Cardiac fibroblast (primary cell): ENCODE data around the gene MTAP.
A peak's percentile ranks its signal among the peaks of the same experiment; 100 is the strongest.

Experiments used
- DNase-seq, 2 donors: peaks; one replicate each; pipeline versions ENCODE4 v3.0.0 to v3.0.0-alpha.2; 2010; ENCODE audit warnings: low read depth in 2 of 2
- H3K4me3 ChIP-seq, 2 donors: replicated peaks in 1 of 2; 1 replicate in 1 of 2; 2 replicates in 1 of 2; pipeline ENCODE4 v1.5.1; 2011; ENCODE audit warnings: low read depth in 2 of 2, low read length in 2 of 2, mild to moderate bottlenecking in 2 of 2, moderate library complexity in 1 of 2
- TF ChIP-seq, protein P1 (sequence below): IDR thresholded peaks from one replicate; pipeline ENCODE4 v1.5.1; 2011; ENCODE audit warnings: low read depth, mild to moderate bottlenecking, low read length, inconsistent platforms

Gene MTAP

DNA sequence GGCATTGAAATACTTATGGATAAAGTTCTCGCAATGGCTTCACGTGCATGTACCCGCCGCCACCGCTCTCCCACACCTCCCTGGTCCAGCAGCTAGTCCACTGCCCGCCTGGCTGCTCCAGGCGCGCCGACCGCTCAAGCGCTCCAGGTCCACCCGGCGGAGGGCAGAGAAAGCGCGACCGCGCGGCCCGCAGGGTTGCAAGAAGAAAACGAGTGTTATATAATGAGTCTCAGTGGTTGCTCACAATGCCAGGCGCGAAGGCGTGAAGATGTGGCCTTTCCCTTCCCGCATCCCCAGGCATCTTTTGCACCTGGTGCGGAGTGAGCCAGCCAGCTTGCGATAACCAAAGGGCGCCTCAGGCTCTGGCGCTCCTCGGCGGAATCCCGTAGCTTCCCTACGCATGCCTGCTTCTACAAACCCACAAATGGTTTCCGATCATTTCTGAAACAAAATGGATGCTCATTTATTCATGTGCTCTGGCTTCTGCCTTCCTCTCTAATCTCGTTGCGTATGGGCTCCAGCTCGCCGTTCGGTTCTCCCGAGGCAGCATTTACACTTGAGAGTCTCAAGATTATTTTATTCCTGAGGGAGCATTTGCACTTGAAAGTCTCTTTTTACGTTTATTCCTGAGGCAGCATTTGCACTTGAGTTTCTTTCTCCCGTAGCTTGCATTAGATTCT is 166.0 kb downstream of the MTAP start:
- H3K4me3 ChIP-seq, result peak overlapping the region in 1 of 2 donors; percentile 18
- peak; percentile 20 to 33 for DNase-seq
- TF ChIP-seq, protein P1, sequence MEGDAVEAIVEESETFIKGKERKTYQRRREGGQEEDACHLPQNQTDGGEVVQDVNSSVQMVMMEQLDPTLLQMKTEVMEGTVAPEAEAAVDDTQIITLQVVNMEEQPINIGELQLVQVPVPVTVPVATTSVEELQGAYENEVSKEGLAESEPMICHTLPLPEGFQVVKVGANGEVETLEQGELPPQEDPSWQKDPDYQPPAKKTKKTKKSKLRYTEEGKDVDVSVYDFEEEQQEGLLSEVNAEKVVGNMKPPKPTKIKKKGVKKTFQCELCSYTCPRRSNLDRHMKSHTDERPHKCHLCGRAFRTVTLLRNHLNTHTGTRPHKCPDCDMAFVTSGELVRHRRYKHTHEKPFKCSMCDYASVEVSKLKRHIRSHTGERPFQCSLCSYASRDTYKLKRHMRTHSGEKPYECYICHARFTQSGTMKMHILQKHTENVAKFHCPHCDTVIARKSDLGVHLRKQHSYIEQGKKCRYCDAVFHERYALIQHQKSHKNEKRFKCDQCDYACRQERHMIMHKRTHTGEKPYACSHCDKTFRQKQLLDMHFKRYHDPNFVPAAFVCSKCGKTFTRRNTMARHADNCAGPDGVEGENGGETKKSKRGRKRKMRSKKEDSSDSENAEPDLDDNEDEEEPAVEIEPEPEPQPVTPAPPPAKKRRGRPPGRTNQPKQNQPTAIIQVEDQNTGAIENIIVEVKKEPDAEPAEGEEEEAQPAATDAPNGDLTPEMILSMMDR, result no peak

GRCh38 chr9:21969011-21969940 is 166.8 kb downstream of the MTAP start:
- no peak for DNase-seq
- H3K4me3 ChIP-seq, result no peak overlapping the region
- TF ChIP-seq, protein P1, result no peak

GRCh38 chr9:21969951-21970799 is 167.7 kb downstream of the MTAP start:
- no peak for DNase-seq
- TF ChIP-seq, protein P1, result no peak
- no peak overlapping the region for H3K4me3 ChIP-seq

DNA sequence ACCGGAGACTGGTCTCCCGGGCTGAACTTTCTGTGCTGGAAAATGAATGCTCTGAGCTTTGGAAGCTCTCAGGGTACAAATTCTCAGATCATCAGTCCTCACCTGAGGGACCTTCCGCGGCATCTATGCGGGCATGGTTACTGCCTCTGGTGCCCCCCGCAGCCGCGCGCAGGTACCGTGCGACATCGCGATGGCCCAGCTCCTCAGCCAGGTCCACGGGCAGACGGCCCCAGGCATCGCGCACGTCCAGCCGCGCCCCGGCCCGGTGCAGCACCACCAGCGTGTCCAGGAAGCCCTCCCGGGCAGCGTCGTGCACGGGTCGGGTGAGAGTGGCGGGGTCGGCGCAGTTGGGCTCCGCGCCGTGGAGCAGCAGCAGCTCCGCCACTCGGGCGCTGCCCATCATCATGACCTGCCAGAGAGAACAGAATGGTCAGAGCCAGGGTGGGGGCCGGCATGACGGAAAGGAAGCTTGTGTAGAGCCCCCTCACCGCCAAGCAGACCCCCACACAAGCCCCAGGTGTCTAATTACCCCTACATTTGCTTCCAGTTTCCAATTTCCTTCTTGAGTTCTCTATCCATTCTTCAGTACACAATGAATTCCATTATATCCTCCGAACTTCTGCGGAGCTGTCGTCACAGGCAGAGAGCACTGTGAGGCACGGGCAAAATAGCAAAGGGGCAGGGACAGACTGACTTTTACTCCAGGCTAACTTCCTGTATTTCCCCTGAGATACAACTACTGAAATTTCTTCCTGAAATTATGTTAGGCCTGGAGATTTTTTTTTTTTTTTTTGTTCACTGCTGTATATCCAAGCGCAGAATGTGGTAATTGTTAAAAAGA is 168.6 kb downstream of the MTAP start:
- H3K4me3 ChIP-seq, result no peak overlapping the region
- no peak for DNase-seq
- TF ChIP-seq, protein P1, result no peak

DNA sequence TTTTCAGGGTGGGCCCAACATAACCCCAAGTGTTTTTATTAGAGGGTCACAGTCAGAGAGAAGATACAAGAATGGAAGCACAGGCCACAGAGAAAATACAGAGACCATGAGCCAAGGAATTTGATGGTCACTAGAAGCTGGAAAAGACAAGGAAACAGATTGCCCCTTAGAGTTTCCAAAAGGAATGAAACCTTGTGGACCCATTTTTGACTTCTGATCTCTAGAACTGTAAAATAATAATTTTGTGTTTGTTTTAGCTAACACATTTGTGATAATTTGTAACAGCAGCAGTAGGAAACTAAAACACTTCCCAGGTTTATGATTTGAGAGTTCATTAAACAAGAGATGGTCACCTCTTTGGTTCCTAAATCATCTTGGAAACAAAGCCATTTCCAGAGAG is 169.9 kb downstream of the MTAP start:
- TF ChIP-seq, protein P1, result no peak
- no peak for DNase-seq
- no peak overlapping the region for H3K4me3 ChIP-seq

GRCh38 chr9:21974343-21974721 is 171.9 kb downstream of the MTAP start:
- H3K4me3 ChIP-seq, result peak overlapping the region; percentile 27 to 60

More at GRCh38 chr9:21974343-21974721, 171.9 kb downstream of the MTAP start:
- no peak for DNase-seq
- TF ChIP-seq, protein P1, result no peak
